Stimulated activated naive CD8-positive, alpha-beta T cell treated with anti-CD3 and anti-CD28 coated beads, Interleukin-15, amount 100 ng/mL, for 72 hours (primary cell): Measurements from ENCODE around the gene NR1H3.

ENCODE experiments used
- ATAC-seq: fragments of 150-1000 bp; cut with Tn5 transposase; 2 replicates; pipeline ENCODE4 v1.10.0; 2021; ENCODE audit warnings: mild to moderate bottlenecking, moderate library complexity
- DNase-seq, 2 donors: peaks; one replicate each; pipeline ENCODE4 v3.0.0; 2021 to 2022
- H3K27ac Mint-ChIP-seq, 2 donors: one replicate each; pipeline ENCODE4 v1.8.0; 2022; ENCODE audit warnings: mild to moderate bottlenecking in 2 of 2, mixed read lengths in 2 of 2, moderate library complexity in 2 of 2
- H3K27me3 Mint-ChIP-seq: one replicate; pipeline ENCODE4 v1.8.0; 2022; ENCODE audit warnings: mixed read lengths
- H3K4me1 Mint-ChIP-seq: one replicate; pipeline ENCODE4 v1.8.0; 2022; ENCODE audit warnings: mild to moderate bottlenecking, mixed read lengths
- H3K4me3 Mint-ChIP-seq, 2 donors: one replicate each; pipeline ENCODE4 v1.8.0; 2022; ENCODE audit warnings: mild to moderate bottlenecking in 2 of 2, mixed read lengths in 2 of 2, moderate library complexity in 1 of 2
- H3K9me3 Mint-ChIP-seq, 2 donors: one replicate each; pipeline ENCODE4 v1.8.0; 2022; ENCODE audit warnings: mixed read lengths in 2 of 2

NR1H3 gene

DNA sequence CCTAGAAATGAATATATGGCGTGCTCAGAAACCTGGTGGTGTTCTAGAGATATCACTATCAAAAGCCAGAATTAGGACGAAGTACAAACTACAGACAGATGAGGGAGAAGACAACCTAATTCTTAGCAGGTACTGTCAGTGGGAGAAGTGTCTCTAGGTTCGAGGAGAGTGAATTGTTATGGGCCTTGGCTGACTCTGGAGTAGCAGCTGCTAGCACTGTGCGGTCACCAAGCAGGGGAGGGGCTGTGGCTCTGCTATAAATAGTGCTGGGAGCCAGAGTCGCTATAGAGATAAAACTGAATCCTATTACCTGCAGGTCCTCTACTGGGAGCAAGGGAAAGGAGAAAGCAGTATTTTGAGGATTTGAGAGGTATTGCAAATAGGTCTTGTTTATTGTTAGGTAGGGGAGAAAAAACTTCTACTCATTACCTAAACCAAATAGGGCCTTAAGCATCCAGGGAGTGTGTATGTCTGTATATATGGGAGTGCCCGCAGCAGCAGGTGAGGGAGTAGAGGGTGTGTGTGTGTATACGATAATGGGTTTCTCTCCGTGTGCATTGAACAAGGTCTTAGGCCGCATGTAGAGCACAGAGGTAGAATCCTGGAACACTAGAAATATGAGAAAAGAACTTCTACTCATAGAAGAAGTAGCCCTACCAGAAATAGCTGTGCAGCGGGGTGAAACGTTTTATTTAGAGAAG lies 14.3 kb downstream of the NR1H3 start:
- ATAC-seq, result no peak
- H3K27me3 Mint-ChIP-seq, result no peaks in the 10 kb centered on the region
- no peak for DNase-seq
- H3K9me3 Mint-ChIP-seq, result no peaks in the 10 kb centered on the region
- H3K27ac Mint-ChIP-seq, result no peak overlapping the region
- H3K4me1 Mint-ChIP-seq, result peaks cover 50% of the 10 kb centered on the region
- H3K4me3 Mint-ChIP-seq, result peak overlapping the region; percentile 80 to 84

DNA sequence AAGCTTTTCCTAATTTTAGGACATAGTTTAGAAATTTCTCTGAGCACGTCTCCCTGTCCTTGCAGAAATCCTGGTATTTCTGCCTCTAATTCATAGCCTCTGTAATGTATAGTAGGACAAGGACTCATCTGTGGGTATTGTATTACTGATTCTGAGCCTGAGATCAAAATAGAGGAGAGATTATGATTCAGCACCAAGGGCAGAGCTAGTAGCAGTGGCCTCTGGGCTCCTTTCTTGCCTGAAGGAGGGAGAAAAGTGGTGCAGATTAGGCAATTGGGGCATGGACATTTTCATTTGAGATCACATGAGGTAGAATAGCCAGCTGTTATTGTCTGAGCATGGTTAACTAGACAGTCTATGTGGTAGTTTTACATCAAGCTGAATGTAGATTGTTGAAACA lies 14.9 kb downstream of the NR1H3 start:
- H3K9me3 Mint-ChIP-seq, result no peaks in the 10 kb centered on the region
- ATAC-seq (no peak), DNase-seq (no peak)
- no peak overlapping the region for H3K27ac Mint-ChIP-seq
- no peak overlapping the region for H3K4me3 Mint-ChIP-seq
- peaks cover 46% of the 10 kb centered on the region for H3K4me1 Mint-ChIP-seq
- no peaks in the 10 kb centered on the region for H3K27me3 Mint-ChIP-seq

DNA sequence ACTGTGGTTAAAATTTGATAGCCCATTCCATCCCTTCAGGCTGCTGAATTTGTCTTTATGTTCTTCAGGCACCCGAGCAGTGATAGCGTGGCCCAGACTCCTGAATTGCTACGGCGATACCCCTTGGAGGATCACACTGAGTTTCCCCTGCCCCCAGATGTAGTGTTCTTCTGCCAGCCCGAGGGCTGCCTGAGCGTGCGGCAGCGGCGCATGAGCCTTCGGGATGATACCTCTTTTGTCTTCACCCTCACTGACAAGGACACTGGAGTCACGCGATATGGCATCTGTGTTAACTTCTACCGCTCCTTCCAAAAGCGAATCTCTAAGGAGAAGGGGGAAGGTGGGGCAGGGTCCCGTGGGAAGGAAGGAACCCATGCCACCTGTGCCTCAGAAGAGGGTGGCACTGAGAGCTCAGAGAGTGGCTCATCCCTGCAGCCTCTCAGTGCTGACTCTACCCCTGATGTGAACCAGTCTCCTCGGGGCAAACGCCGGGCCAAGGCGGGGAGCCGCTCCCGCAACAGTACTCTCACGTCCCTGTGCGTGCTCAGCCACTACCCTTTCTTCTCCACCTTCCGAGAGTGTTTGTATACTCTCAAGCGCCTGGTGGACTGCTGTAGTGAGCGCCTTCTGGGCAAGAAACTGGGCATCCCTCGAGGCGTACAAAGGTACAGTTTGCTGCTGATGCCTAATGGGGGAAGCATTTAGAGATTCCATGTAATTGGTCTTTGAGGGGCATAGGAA lies 16.9 kb downstream of the NR1H3 start:
- ATAC-seq, result no peak
- DNase-seq, result no peak
- no peaks in the 10 kb centered on the region for H3K9me3 Mint-ChIP-seq
- H3K4me1 Mint-ChIP-seq, result peaks cover 30% of the 10 kb centered on the region
- no peak overlapping the region for H3K27ac Mint-ChIP-seq
- H3K4me3 Mint-ChIP-seq, result no peak overlapping the region
- no peaks in the 10 kb centered on the region for H3K27me3 Mint-ChIP-seq

DNA sequence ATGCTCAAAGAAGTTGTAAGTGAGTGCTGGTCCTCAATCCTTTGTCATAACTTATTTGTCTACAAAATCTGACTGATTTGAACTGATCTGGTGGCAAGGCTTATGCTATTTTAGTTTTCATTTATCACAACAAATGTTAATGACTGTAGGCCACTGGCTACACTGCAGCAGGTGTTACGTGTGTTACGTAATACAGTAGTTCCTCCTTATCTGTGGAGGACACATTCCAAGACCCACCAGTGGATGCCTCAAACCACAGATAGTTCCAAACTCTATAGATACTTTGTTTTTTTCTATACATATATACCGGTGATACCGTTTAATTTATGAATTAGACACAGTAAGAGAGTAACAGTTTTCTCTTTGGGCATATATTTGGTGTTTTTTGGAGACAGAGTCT lies 19.1 kb downstream of the NR1H3 start:
- Mint-ChIP-seq H3K9me3 (no peaks in the 10 kb centered on the region), H3K27me3 (no peaks in the 10 kb centered on the region), H3K4me3 (no peak overlapping the region), H3K27ac (no peak overlapping the region), H3K4me1 (peaks cover 17% of the 10 kb centered on the region)
- no peak for DNase-seq
- no peak for ATAC-seq

DNA sequence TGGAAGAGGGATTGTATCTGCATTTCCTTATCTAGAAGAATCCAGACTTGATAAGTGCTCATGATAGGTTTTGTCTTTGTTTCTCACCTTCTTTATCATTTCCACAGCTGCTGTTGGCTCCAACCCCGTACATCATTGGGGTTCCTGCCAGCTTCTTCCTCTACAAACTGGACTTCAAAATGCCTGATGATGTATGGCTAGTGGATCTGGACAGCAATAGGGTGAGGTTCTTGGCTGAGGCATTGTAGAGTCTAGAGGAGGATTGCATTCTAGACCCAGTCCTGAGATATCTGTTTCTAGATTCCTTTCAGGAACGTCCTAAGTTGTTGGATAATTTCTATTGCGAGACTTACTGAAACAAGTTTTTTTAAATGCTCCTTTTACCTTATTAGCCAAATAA lies 20.3 kb downstream of the NR1H3 start:
- no peak for DNase-seq
- H3K27me3 Mint-ChIP-seq, result no peaks in the 10 kb centered on the region
- H3K9me3 Mint-ChIP-seq, result no peaks in the 10 kb centered on the region
- H3K4me1 Mint-ChIP-seq, result peaks cover 6% of the 10 kb centered on the region
- H3K4me3 Mint-ChIP-seq, result no peak overlapping the region
- H3K27ac Mint-ChIP-seq, result no peak overlapping the region
- no peak for ATAC-seq

DNA sequence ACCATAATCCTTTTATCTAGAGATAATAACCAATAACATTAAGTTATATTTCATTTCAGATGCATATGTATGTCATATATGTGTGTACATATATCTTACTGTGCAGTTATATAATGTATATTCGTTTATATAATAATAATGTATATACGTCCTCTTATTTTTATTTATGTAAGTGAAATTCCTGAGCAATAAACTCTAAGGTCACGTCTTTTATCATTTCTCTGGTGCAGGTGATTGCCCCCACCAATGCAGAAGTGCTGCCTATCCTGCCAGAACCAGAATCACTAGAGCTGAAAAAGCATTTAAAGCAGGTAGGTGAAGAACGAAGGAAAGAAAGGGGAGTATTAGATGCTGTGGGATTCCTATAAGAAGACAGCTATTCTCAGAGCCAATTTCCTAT lies 21.0 kb downstream of the NR1H3 start:
- H3K4me1 Mint-ChIP-seq, result peaks cover 6% of the 10 kb centered on the region

DNA sequence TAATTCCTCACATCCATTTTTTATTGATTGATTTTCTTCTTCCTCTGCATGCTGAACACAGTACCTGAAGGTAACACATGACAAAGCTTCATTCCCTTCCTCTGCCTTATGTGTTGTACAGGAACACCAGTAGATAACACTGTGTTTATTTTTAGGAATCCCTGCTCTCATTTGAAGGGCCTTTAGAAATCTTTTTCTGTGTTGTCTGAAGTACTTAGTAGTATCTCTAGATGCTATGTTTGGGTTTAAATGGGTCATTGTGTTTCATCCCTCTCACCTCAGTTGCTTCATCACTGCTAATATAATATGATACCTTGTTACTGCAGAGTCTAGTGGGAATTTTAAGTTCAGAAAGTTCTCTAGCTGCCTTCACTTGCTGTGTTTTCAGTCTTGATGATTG lies 22.3 kb downstream of the NR1H3 start:
- ATAC-seq, result no peak
- Mint-ChIP-seq H3K27ac (peak overlapping the region in 1 of 2 donors; percentile 10), H3K9me3 (no peaks in the 10 kb centered on the region), H3K27me3 (no peaks in the 10 kb centered on the region), H3K4me1 (no peaks in the 10 kb centered on the region), H3K4me3 (no peak overlapping the region)
- no peak for DNase-seq

More for the DNA sequence above, 21.0 kb downstream of the NR1H3 start:
- H3K27ac Mint-ChIP-seq, result no peak overlapping the region
- DNase-seq, result no peak
- no peaks in the 10 kb centered on the region for H3K27me3 Mint-ChIP-seq
- no peak for ATAC-seq
- H3K4me3 Mint-ChIP-seq, result no peak overlapping the region
- H3K9me3 Mint-ChIP-seq, result no peaks in the 10 kb centered on the region

DNA sequence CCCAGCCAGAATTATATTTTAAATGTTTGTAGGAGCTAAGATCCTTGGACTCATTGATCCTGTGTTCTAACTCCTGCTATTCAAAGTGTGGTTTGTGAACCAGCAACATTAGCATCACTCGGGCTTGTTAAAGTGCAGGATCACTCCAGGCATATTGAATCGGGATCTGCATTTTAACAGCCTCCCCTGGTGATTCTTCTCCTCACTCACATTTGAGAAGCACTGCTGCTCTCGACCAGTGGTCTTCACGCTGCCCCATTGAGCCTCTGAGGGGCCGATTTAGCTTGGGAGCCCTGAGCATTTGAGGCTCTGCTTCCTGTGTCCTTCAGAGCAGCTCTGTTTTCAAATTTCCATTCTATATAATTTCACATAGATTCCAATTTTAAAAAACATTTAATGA lies 23.1 kb downstream of the NR1H3 start:
- Mint-ChIP-seq H3K4me3 (no peak overlapping the region), H3K9me3 (no peaks in the 10 kb centered on the region), H3K4me1 (no peaks in the 10 kb centered on the region), H3K27me3 (no peaks in the 10 kb centered on the region), H3K27ac (no peak overlapping the region)
- ATAC-seq, result no peak
- DNase-seq, result no peak

DNA sequence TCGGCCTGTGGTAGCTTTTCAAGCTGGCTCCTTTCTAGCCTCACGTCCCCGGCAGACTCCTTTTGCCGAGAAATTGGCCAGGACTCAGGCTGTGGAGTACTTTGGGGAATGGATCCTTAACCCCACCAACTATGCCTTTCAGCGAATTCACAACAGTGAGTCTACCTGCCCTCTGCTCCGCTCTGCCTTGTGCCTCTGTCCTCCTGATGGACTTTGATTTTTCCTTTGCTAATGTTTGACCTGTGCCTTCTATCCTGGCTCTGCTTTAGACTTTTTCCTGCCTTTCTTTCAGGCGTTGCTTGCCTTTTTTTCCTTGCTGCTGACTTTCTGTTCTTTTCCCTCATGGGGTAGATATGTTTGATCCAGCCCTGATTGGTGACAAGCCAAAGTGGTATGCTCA lies 24.7 kb downstream of the NR1H3 start:
- Mint-ChIP-seq H3K27me3 (no peaks in the 10 kb centered on the region), H3K4me3 (no peak overlapping the region), H3K9me3 (no peaks in the 10 kb centered on the region), H3K27ac (no peak overlapping the region), H3K4me1 (no peaks in the 10 kb centered on the region)
- DNase-seq, result no peak
- ATAC-seq, result no peak

DNA sequence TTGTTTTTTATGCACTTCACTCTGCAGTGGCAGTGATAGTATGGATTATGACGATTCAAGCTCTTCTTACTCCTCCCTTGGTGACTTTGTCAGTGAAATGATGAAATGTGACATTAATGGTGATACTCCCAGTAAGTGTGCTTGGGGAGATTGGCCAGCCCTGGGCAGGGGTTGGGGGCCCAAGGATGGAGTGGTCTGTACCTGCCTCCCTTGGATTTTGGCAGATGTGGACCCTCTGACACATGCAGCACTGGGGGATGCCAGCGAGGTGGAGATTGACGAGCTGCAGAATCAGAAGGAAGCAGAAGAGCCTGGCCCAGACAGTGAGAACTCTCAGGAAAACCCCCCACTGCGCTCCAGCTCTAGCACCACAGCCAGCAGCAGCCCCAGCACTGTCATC lies 26.4 kb downstream of the NR1H3 start:
- Mint-ChIP-seq H3K9me3 (no peaks in the 10 kb centered on the region), H3K4me1 (no peaks in the 10 kb centered on the region), H3K27me3 (no peaks in the 10 kb centered on the region), H3K4me3 (no peak overlapping the region), H3K27ac (no peak overlapping the region)
- DNase-seq, result no peak
- no peak for ATAC-seq

DNA sequence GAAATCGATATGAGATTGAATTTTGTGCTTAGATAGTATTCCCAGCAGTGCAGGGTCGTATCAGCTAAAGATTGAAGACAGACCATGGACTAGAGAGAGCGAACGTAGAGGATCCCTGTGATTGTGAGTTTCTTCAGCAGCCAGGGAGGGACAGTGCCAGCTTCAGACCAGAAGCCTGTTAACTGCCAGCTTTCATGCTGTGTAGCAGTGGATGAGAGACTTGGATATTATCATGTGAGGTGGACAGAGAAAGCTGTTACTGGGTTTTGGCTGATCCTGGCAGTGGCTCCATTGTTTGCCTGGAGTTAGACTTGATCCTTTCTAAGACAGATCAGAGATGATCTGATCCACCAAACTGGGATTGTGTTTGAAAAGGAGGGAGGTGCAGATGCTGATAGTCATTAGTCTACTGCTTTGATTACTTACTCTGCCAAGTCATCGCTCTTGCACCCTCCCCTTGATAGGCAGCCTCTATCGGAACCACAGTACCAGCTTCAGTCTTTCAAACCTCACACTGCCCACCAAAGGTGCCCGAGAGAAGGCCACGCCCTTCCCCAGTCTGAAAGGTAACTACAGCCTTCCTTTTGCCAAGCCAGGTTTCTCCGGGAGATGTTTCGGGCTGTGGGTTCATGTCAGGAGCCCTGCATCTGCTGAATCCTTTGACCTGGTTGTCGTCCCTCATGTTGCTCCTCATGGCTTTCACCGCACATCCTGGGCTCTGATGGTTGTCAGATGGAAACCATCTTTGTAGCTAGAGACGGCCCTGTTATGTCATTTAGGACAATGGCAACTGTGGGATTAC lies 28.4 kb downstream of the NR1H3 start:
- Mint-ChIP-seq H3K4me3 (no peak overlapping the region), H3K9me3 (no peaks in the 10 kb centered on the region), H3K4me1 (no peaks in the 10 kb centered on the region), H3K27ac (peak overlapping the region in 1 of 2 donors; percentile 37), H3K27me3 (no peaks in the 10 kb centered on the region)
- DNase-seq, result no peak
- ATAC-seq, result no peak

DNA sequence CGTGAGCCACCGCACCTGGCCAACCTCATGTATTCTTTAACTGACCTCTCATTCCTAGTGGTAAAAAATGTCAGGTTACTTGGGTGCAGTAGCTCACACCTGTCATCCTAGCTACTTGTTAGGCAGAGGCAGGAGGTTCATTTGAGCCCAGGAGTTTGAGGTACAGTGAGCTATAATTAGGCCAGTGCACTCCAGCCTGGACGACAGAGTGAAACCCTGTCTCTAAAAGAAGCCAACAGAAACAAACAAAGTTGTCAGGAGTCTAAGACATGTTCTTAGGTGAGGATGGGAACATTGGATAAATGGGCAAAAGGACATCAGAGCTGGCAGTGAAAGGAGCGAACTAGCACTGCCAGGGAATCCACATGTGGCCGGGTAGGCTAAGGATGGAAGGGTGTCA lies 30.3 kb downstream of the NR1H3 start:
- Mint-ChIP-seq H3K4me3 (no peak overlapping the region), H3K4me1 (no peaks in the 10 kb centered on the region), H3K27me3 (no peaks in the 10 kb centered on the region), H3K9me3 (no peaks in the 10 kb centered on the region), H3K27ac (no peak overlapping the region)
- ATAC-seq (no peak), DNase-seq (no peak)

DNA sequence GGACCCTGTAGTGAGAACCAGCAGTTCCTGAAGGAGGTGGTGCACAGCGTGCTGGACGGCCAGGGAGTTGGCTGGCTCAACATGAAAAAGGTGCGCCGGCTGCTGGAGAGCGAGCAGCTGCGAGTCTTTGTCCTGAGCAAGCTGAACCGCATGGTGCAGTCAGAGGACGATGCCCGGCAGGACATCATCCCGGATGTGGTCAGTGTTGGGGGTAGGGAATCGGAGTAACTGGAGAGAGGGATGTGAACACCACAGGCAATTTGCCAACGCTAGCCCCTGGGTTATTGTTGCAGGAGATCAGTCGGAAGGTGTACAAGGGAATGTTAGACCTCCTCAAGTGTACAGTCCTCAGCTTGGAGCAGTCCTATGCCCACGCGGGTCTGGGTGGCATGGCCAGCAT lies 32.1 kb downstream of the NR1H3 start:
- DNase-seq (no peak), ATAC-seq (no peak)
- no peaks in the 10 kb centered on the region for H3K4me1 Mint-ChIP-seq
- H3K9me3 Mint-ChIP-seq, result no peaks in the 10 kb centered on the region
- H3K27ac Mint-ChIP-seq, result peak overlapping the region in 1 of 2 donors; percentile 48
- no peaks in the 10 kb centered on the region for H3K27me3 Mint-ChIP-seq
- no peak overlapping the region for H3K4me3 Mint-ChIP-seq

DNA sequence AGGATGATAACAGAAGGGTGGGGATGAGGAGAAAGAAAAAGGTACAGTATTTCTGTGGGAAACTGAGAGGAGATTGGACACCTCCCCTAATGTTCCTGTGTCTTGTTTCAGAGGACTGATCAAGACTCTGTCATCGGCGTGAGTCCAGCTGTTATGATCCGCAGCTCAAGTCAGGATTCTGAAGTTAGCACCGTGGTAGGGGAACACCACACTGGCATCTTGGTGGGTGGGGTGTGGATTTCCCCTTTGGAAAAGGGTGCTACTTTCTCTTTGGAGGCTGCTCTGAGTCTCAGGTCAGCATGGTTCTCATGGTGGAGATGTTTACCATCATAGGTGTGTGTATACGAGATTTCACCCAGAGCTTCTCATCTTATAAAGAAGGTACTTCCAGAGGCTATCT lies 37.6 kb downstream of the NR1H3 start:
- H3K27ac Mint-ChIP-seq, result peak overlapping the region; percentile 23 to 94
- no peak overlapping the region for H3K4me3 Mint-ChIP-seq
- DNase-seq (no peak), ATAC-seq (no peak)
- peaks cover 7% of the 10 kb centered on the region for H3K4me1 Mint-ChIP-seq
- no peaks in the 10 kb centered on the region for H3K27me3 Mint-ChIP-seq
- H3K9me3 Mint-ChIP-seq, result no peaks in the 10 kb centered on the region

DNA sequence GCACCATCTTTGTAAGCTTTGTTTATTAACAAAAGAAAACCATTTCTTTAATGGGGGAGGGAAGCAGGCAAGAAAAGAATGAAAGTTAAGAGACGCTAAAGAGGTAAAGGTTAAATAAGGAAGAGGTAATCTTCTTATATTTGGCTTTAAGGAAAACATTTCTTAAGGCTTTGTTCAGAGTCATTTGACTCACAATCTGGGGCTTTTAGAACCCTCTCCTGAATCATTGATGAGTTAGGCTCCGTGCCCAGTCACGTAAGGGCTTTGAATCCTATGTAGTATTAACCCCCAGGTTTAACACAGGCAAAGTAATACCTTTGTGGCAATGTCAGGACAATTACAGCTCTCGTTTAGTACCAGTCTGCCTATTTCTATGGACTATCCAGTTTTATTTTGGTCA lies 38.2 kb downstream of the NR1H3 start:
- ATAC-seq (no peak), DNase-seq (no peak)
- Mint-ChIP-seq H3K4me1 (peaks cover 7% of the 10 kb centered on the region), H3K9me3 (no peaks in the 10 kb centered on the region), H3K27me3 (no peaks in the 10 kb centered on the region), H3K4me3 (no peak overlapping the region), H3K27ac (peak overlapping the region; percentile 23 to 94)

DNA sequence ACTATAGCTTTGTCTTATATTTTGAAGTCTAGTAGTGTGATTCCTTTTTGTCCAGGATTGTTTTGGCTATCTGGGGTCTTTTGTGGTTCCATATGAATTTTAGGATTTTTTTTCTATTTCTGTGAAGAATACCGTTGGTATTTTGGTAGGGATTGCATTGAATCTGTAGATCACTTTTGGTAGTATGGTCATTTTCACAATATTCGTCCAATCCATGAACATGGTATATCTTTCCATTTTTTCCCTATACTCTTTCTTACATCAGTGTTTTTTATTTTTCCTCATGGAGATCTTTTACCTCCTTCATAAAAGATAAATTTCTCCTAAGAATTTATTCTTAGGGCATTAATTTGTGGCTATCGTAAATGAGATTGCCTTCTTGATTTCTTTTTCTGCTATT lies 41.3 kb downstream of the NR1H3 start:
- Mint-ChIP-seq H3K4me3 (no peak overlapping the region), H3K9me3 (peaks cover 8 to 12% of the 10 kb centered on the region in 2 donors), H3K27ac (no peak overlapping the region), H3K27me3 (no peaks in the 10 kb centered on the region), H3K4me1 (peaks cover 25% of the 10 kb centered on the region)
- no peak for ATAC-seq
- no peak for DNase-seq
